H1 (cell line): ENCODE results near the gene SLC22A23. TPM values are rescaled to one million over a fixed set of nuclear protein-coding genes. Genes with fewer than 3 reads are reported as not detected.

ENCODE experiments used
- CTCF ChIA-PET: fragments of 300-600 bp; sonication (Branson Sonifier 250); formaldehyde crosslinking; loops from one replicate; lab custom pipeline; 2021; ENCODE audit not compliant: partially characterized antibody; lab: Charles Lee
- POLR2A ChIA-PET: fragments of 300-600 bp; sonication (Branson Sonifier 250); formaldehyde crosslinking; loops from one replicate; lab custom pipeline; 2021; ENCODE audit warnings: inconsistent platforms; ENCODE audit not compliant: partially characterized antibody; lab: Charles Lee
- DNase-seq, 2 experiments: peaks; one replicate each; pipeline versions ENCODE4 v3.0.0 to v3.0.0-alpha.2; 2010 to 2022; ENCODE audit warnings: low spot score in 2 of 2, low read depth in 1 of 2, mixed read lengths in 1 of 2
- FAIRE-seq: peaks from 2 replicates; lab custom pipeline; 2011; peaks lifted over from hg19 to GRCh38; lab: Jason Lieb, UNC
- H2AFZ ChIP-seq: 2 replicates; pipeline ENCODE4 v1.8.1; 2012; ENCODE audit warnings: low read length, inconsistent platforms
- H2AK5ac ChIP-seq: 2 replicates; pipeline ENCODE4 v1.6.1; 2013; ENCODE audit warnings: low read depth, low read length
- H2BK120ac ChIP-seq: replicated peaks from 2 replicates; pipeline ENCODE3; 2013; ENCODE audit warnings: low read depth, low read length, inconsistent platforms
- H2BK12ac ChIP-seq: 2 replicates; pipeline ENCODE4 v1.6.1; 2013; ENCODE audit warnings: low read depth, low read length
- H2BK15ac ChIP-seq: 2 replicates; pipeline ENCODE4 v1.6.1; 2013; ENCODE audit warnings: low read length
- H2BK20ac ChIP-seq: 2 replicates; pipeline ENCODE4 v1.6.1; 2013; ENCODE audit warnings: low read length
- H2BK5ac ChIP-seq: 2 replicates; pipeline ENCODE4 v1.6.1; 2013; ENCODE audit warnings: low read depth, low read length
- H3K14ac ChIP-seq: 2 replicates; pipeline ENCODE4 v1.6.1; 2013; ENCODE audit warnings: inconsistent platforms; ENCODE audit not compliant: insufficient read length
- H3K18ac ChIP-seq: 2 replicates; pipeline ENCODE4 v1.6.1; 2013; ENCODE audit warnings: low read length; ENCODE audit errors: extremely low read depth
- H3K23ac ChIP-seq: 2 replicates; pipeline ENCODE4 v1.6.1; 2013; ENCODE audit warnings: inconsistent platforms; ENCODE audit not compliant: insufficient read length
- H3K23me2 ChIP-seq: 2 replicates; pipeline ENCODE4 v1.6.1; 2013; ENCODE audit warnings: low read depth, low read length
- H3K27ac ChIP-seq: 2 replicates; pipeline ENCODE4 v1.6.1; 2011; ENCODE audit warnings: low read depth, low read length, inconsistent platforms
- H3K27me3 ChIP-seq, 4 experiments: replicated peaks in 1 of 4; 1 replicate in 1 of 4; 2 replicates in 3 of 4; pipeline versions ENCODE4 v1.6.1 to v1.8.1; 2011 to 2013; ENCODE audit warnings: low read length in 3 of 4, mild to moderate bottlenecking in 3 of 4, inconsistent platforms in 2 of 4, mixed read lengths in 2 of 4, moderate library complexity in 1 of 4; ENCODE audit not compliant: control insufficient read depth in 3 of 4, insufficient read depth in 3 of 4; ENCODE audit errors: extremely low read depth in 1 of 4
- H3K36me3 ChIP-seq, 4 experiments: 2 replicates each; pipeline versions ENCODE4 v1.6.1 to v1.8.1; 2011 to 2013; ENCODE audit warnings: mild to moderate bottlenecking in 4 of 4, low read length in 3 of 4, moderate library complexity in 2 of 4, control low read depth in 1 of 4, inconsistent platforms in 1 of 4; ENCODE audit not compliant: insufficient read depth in 4 of 4, control insufficient read depth in 2 of 4
- H3K4ac ChIP-seq: replicated peaks from 2 replicates; pipeline ENCODE3; 2013; ENCODE audit warnings: low read length, low read depth, mixed read lengths, inconsistent platforms; ENCODE audit not compliant: insufficient read length
- H3K4me1 ChIP-seq, 4 experiments: replicated peaks in 1 of 4; 1 replicate in 1 of 4; 2 replicates in 3 of 4; pipeline versions ENCODE4 v1.6.1 to v1.8.1; 2011 to 2013; ENCODE audit warnings: low read length in 3 of 4, inconsistent platforms in 2 of 4, mixed read lengths in 1 of 4; ENCODE audit not compliant: insufficient read depth in 4 of 4, control insufficient read depth in 3 of 4
- H3K4me2 ChIP-seq, 2 experiments: 2 replicates each; pipeline versions ENCODE4 v1.6.1 to v1.8.1; 2011 to 2013; ENCODE audit warnings: low read depth in 2 of 2, low read length in 2 of 2, control low read depth in 1 of 2, inconsistent platforms in 1 of 2, mild to moderate bottlenecking in 1 of 2; ENCODE audit not compliant: insufficient read depth in 1 of 2
- H3K4me3 ChIP-seq, 4 experiments: fragments of 200-600, 300-600 bp in 1 of 4; sonication (generic), shearing (Covaris generic), sonication (Bioruptor Twin) in 1 of 4; 2 replicates each; pipeline versions ENCODE4 v1.5.1 to v1.8.1; 2011 to 2016; ENCODE audit warnings: low read length in 4 of 4, low read depth in 3 of 4, control low read depth in 2 of 4, inconsistent platforms in 2 of 4, mild to moderate bottlenecking in 2 of 4, mixed read lengths in 1 of 4, moderate library complexity in 1 of 4; ENCODE audit not compliant: insufficient read depth in 2 of 4; ENCODE audit errors: extremely low read depth in 1 of 4
- H3K56ac ChIP-seq: replicated peaks from 2 replicates; pipeline ENCODE3; 2013; ENCODE audit warnings: low read depth, mild to moderate bottlenecking, mixed read lengths, low read length, inconsistent platforms; ENCODE audit not compliant: insufficient read length
- H3K79me1 ChIP-seq: 2 replicates; pipeline ENCODE4 v1.6.1; 2013; ENCODE audit warnings: low read depth, low read length, control low read depth
- H3K79me2 ChIP-seq, 2 experiments: 2 replicates each; pipeline versions ENCODE4 v1.6.1 to v1.8.1; 2012 to 2013; ENCODE audit warnings: low read length in 2 of 2, mild to moderate bottlenecking in 2 of 2, inconsistent platforms in 1 of 2; ENCODE audit not compliant: insufficient read depth in 2 of 2, control insufficient read depth in 1 of 2
- H3K9ac ChIP-seq, 4 experiments: replicated peaks in 1 of 4; 1 replicate in 1 of 4; 2 replicates in 3 of 4; pipeline versions ENCODE4 v1.6.1 to v1.8.1; 2011 to 2013; ENCODE audit warnings: low read depth in 3 of 4, low read length in 3 of 4, control low read depth in 2 of 4, mild to moderate bottlenecking in 2 of 4, moderate library complexity in 2 of 4, inconsistent platforms in 1 of 4; ENCODE audit errors: extremely low read depth in 1 of 4
- H3K9me3 ChIP-seq, 2 experiments: 2 replicates each; pipeline versions ENCODE4 v1.6.1 to v1.8.1; 2012 to 2013; ENCODE audit warnings: mild to moderate bottlenecking in 2 of 2, moderate library complexity in 2 of 2, control low read depth in 1 of 2, inconsistent platforms in 1 of 2, low read depth in 1 of 2, low read length in 1 of 2, mixed read lengths in 1 of 2; ENCODE audit not compliant: insufficient read depth in 2 of 2
- H4K20me1 ChIP-seq, 2 experiments: replicated peaks in 1 of 2; 2 replicates each; pipeline versions ENCODE3 to v1.8.1; 2011 to 2013; ENCODE audit warnings: inconsistent platforms in 2 of 2, low read length in 2 of 2, mild to moderate bottlenecking in 1 of 2; ENCODE audit not compliant: insufficient read depth in 2 of 2, control insufficient read depth in 1 of 2
- H4K5ac ChIP-seq: 2 replicates; pipeline ENCODE4 v1.6.1; 2013; ENCODE audit warnings: low read length, low read depth, mixed read lengths, inconsistent platforms; ENCODE audit not compliant: insufficient read length
- H4K8ac ChIP-seq: 2 replicates; pipeline ENCODE4 v1.8.0; 2013; ENCODE audit warnings: mild to moderate bottlenecking, moderate library complexity, low read length, inconsistent platforms; ENCODE audit not compliant: insufficient read depth; ENCODE audit errors: extremely low read depth
- H4K91ac ChIP-seq: replicated peaks from 2 replicates; pipeline ENCODE3; 2013; ENCODE audit warnings: low read length, mixed read lengths, inconsistent platforms; ENCODE audit not compliant: insufficient read length
- CHD2 ChIP-seq: IDR thresholded peaks from 2 replicates; pipeline ENCODE4 v1.6.1; 2012; ENCODE audit warnings: low read length, improper control_type of control experiment
- EZH2 ChIP-seq: fragments of 200-600 bp; sonication (generic); IDR thresholded peaks from 2 replicates; pipeline ENCODE4 v1.7.1; 2012; ENCODE audit warnings: low read depth, mild to moderate bottlenecking, moderate library complexity, low read length, inconsistent platforms; ENCODE audit not compliant: severe bottlenecking
- FOSL1 ChIP-seq: IDR thresholded peaks from 2 replicates; pipeline ENCODE4 v1.6.1; 2011; ENCODE audit warnings: mild to moderate bottlenecking, low read depth, low read length, moderate library complexity; ENCODE audit not compliant: insufficient read depth
- HDAC2 ChIP-seq, 2 experiments: fragments of 300-600 bp in 1 of 2; sonication (generic) in 1 of 2; IDR thresholded peaks; 2 replicates each; pipeline ENCODE4 v1.6.1; 2011 to 2012; ENCODE audit warnings: low read depth in 2 of 2, low read length in 2 of 2, mild to moderate bottlenecking in 2 of 2, moderate library complexity in 2 of 2, borderline replicate concordance in 1 of 2, inconsistent platforms in 1 of 2
- JUND ChIP-seq: IDR thresholded peaks from 2 replicates; pipeline ENCODE4 v1.6.1; 2011; ENCODE audit warnings: mild to moderate bottlenecking, improper control_type of control experiment, low read length
- KDM5A ChIP-seq: fragments of 200-600 bp; IDR thresholded peaks from 2 replicates; pipeline ENCODE4 v1.7.1; 2012; ENCODE audit warnings: mild to moderate bottlenecking, low read length, inconsistent platforms, mixed read lengths
- RAD21 ChIP-seq, 2 experiments: IDR thresholded peaks in 1 of 2; conservative IDR thresholded peaks in 1 of 2; 2 replicates each; pipeline ENCODE4 v1.6.1; 2011; ENCODE audit warnings: low read depth in 2 of 2, low read length in 2 of 2, improper control_type of control experiment in 1 of 2, inconsistent platforms in 1 of 2, mild to moderate bottlenecking in 1 of 2, moderate library complexity in 1 of 2
- SP1 ChIP-seq: IDR thresholded peaks from 2 replicates; pipeline ENCODE4 v1.6.1; 2011; ENCODE audit warnings: low read depth, low read length
- SRF ChIP-seq: IDR thresholded peaks from 2 replicates; pipeline ENCODE4 v1.6.1; 2011; ENCODE audit warnings: mild to moderate bottlenecking, low read depth, low read length, moderate library complexity
- TAF7 ChIP-seq: optimal IDR thresholded peaks from 2 replicates; pipeline ENCODE3; 2011; ENCODE audit warnings: low read depth, mild to moderate bottlenecking, inconsistent platforms, low read length, moderate library complexity, borderline replicate concordance
- polyA plus RNA-seq, 7 experiments: library from polyadenylated mRNA; depleted of rRNA in 3 of 7; stranded (reverse) in 5 of 7; unstranded in 2 of 7; fragments of >200 nt in 5 of 7; fragments of 200-250 nt in 2 of 7; gene quantifications; 1 replicate in 5 of 7; 2 replicates in 1 of 7; 4 replicates in 1 of 7; pipeline versions ENCODE4 v1.2.1 to v1.2.3, GENCODE V29; 2011 to 2013; ENCODE audit warnings: missing spikeins in 2 of 7, mixed read lengths in 2 of 7
- total RNA-seq: library from RNA; stranded (reverse); fragmentation: NEBNext Ultra II Directional; extraction: Animal tissue kit (Norgen Biotek cat#: 25700); gene quantifications from 2 replicates; pipeline ENCODE4 v1.2.1, GENCODE V29; 2021
- TF ChIP-seq, protein P1 (sequence below): IDR thresholded peaks from 2 replicates; pipeline ENCODE4 v1.6.1; 2012; ENCODE audit warnings: inconsistent platforms
- TF ChIP-seq, protein P2 (sequence below): IDR thresholded peaks from 2 replicates; pipeline ENCODE4 v1.6.1; 2011; ENCODE audit warnings: low read length, improper control_type of control experiment

SLC22A23 gene
- total and polyA plus RNA-seq, 2 of the 8 experiments (the other 6 are each of a cell fraction or from before 2014, with no cell fraction given), result 9.9 to 38.4 TPM

DNA sequence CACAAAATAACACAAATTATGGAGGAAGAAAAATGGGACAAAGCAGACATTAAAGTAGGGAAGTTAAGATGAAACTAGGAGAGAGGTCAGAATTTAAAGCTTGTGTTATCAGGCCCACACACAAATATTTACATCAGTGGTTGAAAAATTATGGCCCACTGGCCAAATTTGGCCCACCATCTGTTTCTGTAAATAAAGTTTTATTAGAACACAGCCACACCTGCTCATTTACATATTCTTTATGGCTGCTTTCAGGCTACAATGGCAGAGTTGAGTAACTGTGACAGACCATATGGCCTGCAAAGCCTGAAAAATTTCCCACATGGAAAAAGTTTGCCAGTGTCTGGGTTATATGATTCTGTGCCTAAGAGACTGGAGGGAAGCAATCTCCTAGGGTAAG is 49.0 kb downstream of the SLC22A23 start:
- no peak overlapping the region for H4K5ac ChIP-seq
- H3K79me2 ChIP-seq, result peaks cover 0 to 22% of the 10 kb centered on the region in 2 experiments; a peak in 2 of 4 replicates
- no peak overlapping the region for H2BK20ac ChIP-seq
- H3K14ac ChIP-seq, result no peak overlapping the region
- H2BK15ac ChIP-seq, result no peak overlapping the region
- H3K56ac ChIP-seq, result no peak overlapping the region
- H3K4me2 ChIP-seq, result no peak overlapping the region
- peaks cover 2% of the 10 kb centered on the region; the same call in 1 of the 2 replicates for H3K23me2 ChIP-seq
- H4K20me1 ChIP-seq, result no peaks in the 10 kb centered on the region
- H3K79me1 ChIP-seq, result no peaks in the 10 kb centered on the region
- H2BK120ac ChIP-seq, result no peak overlapping the region
- H3K23ac ChIP-seq, result no peak overlapping the region
- H2BK5ac ChIP-seq, result no peak overlapping the region
- ChIA-PET POLR2A (no interaction called here), CTCF (interaction anchor here (1.0 to 1.8 kb wide), 6 partner anchors 10 to 128 kb away, joined by 3 read pairs; no protein-coding TSS in a partner anchor)
- H2AFZ ChIP-seq, result no peak overlapping the region
- no peak overlapping the region for H3K9ac ChIP-seq
- FAIRE-seq, result no peak
- no peak overlapping the region for H3K4ac ChIP-seq
- no peak overlapping the region for H2BK12ac ChIP-seq
- peaks cover under 1 to 20% (median 5%) of the 10 kb centered on the region in 4 experiments for H3K4me1 ChIP-seq
- H3K27ac ChIP-seq, result no peak overlapping the region
- H3K36me3 ChIP-seq, result peaks cover 0 to 7% (median 0%) of the 10 kb centered on the region in 4 experiments; a peak in 2 of 8 replicates
- H3K4me3 ChIP-seq, result no peak overlapping the region
- no peak overlapping the region for H3K18ac ChIP-seq
- DNase-seq, result no peak
- no peaks in the 10 kb centered on the region for H3K27me3 ChIP-seq
- no peak overlapping the region for H4K91ac ChIP-seq
- H4K8ac ChIP-seq, result no peak overlapping the region
- H2AK5ac ChIP-seq, result no peak overlapping the region
- peaks cover 0 to 5% of the 10 kb centered on the region in 2 experiments; a peak in 3 of 4 replicates for H3K9me3 ChIP-seq
- TF ChIP-seq FOSL1, result no peak
- no peak for TF ChIP-seq SP1
- TF ChIP-seq EZH2, result no peak
- no peak for TF ChIP-seq TAF7
- no peak for TF ChIP-seq CHD2
- no peak for TF ChIP-seq JUND
- no peak for TF ChIP-seq HDAC2 (IDR thresholded peaks at IDR 0.05; ENCODE audit: borderline replicate concordance in 1 of 2, low read depth in 2 of 2, low read length in 2 of 2)
- TF ChIP-seq RAD21 (IDR thresholded peaks at IDR 0.05 in 1 of 2, conservative IDR thresholded peaks at IDR 0.05 in 1 of 2; ENCODE audit: low read depth in 2 of 2, low read length in 2 of 2), result no peak
- TF ChIP-seq SRF, result no peak
- TF ChIP-seq, protein P1, sequence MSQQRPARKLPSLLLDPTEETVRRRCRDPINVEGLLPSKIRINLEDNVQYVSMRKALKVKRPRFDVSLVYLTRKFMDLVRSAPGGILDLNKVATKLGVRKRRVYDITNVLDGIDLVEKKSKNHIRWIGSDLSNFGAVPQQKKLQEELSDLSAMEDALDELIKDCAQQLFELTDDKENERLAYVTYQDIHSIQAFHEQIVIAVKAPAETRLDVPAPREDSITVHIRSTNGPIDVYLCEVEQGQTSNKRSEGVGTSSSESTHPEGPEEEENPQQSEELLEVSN, result no peak
- TF ChIP-seq, protein P2, sequence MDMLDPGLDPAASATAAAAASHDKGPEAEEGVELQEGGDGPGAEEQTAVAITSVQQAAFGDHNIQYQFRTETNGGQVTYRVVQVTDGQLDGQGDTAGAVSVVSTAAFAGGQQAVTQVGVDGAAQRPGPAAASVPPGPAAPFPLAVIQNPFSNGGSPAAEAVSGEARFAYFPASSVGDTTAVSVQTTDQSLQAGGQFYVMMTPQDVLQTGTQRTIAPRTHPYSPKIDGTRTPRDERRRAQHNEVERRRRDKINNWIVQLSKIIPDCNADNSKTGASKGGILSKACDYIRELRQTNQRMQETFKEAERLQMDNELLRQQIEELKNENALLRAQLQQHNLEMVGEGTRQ, result no peak
- no peak for TF ChIP-seq KDM5A
